ENCODE results near the gene SRPK2.

DNA sequence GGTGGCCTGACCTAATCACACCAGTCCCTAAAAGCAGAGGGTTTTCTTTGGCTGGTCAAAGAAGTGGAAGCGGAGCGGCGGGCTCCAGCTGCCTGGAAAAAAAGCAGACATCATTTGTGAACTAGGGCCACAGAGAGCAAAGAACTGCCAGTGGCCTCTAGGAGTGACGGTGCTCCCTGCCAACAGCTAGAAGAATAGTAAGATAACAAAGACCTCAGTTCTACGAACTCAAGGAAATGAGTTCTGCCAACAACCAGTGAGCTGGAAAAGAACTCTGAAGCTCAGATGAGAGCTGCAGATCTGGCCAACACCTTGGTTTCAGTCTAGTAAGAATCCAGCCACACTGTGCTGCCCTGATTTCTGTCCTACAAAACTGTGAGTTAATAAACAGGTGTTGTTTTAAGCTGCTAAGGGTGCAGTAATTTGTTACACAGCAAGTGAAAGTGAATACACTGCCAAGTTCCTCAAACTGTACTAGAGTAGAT is 178.0 kb downstream of the SRPK2 start:
- TF ChIP-seq, protein P1, sequence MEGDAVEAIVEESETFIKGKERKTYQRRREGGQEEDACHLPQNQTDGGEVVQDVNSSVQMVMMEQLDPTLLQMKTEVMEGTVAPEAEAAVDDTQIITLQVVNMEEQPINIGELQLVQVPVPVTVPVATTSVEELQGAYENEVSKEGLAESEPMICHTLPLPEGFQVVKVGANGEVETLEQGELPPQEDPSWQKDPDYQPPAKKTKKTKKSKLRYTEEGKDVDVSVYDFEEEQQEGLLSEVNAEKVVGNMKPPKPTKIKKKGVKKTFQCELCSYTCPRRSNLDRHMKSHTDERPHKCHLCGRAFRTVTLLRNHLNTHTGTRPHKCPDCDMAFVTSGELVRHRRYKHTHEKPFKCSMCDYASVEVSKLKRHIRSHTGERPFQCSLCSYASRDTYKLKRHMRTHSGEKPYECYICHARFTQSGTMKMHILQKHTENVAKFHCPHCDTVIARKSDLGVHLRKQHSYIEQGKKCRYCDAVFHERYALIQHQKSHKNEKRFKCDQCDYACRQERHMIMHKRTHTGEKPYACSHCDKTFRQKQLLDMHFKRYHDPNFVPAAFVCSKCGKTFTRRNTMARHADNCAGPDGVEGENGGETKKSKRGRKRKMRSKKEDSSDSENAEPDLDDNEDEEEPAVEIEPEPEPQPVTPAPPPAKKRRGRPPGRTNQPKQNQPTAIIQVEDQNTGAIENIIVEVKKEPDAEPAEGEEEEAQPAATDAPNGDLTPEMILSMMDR (conservative IDR thresholded peaks at IDR 0.05; ENCODE audit: low read depth, low read length): no peak
- TF ChIP-seq EZH2 (IDR thresholded peaks at IDR 0.05; ENCODE audit: low read length, unreplicated experiment) (no peak), EZH2phosphoT487 (IDR thresholded peaks at IDR 0.05; ENCODE audit: borderline replicate concordance, low read length) (no peak)

All from PC-3 (cell line).